SK-N-SH (cell line): Measurements from ENCODE around the gene PAMR1. TPM values are rescaled to one million over a fixed set of nuclear protein-coding genes. Genes with fewer than 3 reads are reported as not detected.
A peak's percentile ranks its signal among the peaks of the same experiment; 100 is the strongest.

Experiments
- CTCF ChIA-PET: fragments of 300-600, 350-600 bp; formaldehyde crosslinking; extraction: SDS; loops from one replicate; lab custom pipeline; 2021; lab: Yijun Ruan, JAX
- POLR2A ChIA-PET: fragments of 350-600 bp; sonication (Branson Sonifier 250); formaldehyde crosslinking; extraction: SDS; loops from one replicate; lab custom pipeline; 2020; ENCODE audit warnings: antibody characterized with exemption, inconsistent platforms; lab: Yijun Ruan, JAX
- DNase-seq: peaks from one replicate; pipeline ENCODE4 v3.0.0; 2012
- H2AFZ ChIP-seq: fragments of 200-600 bp; sonication (generic); 2 replicates; pipeline ENCODE4 v1.8.1; 2016; ENCODE audit warnings: antibody characterized with exemption, mild to moderate bottlenecking, low read depth
- H3F3A ChIP-seq: fragments of 200-600 bp; sonication (generic); replicated peaks from 2 replicates; pipeline ENCODE3; 2016; ENCODE audit warnings: antibody characterized with exemption, mild to moderate bottlenecking; ENCODE audit not compliant: insufficient read depth
- H3K27ac ChIP-seq, 2 experiments: fragments of 200-500 bp in 1 of 2; fragments of 200-600 bp in 1 of 2; sonication (Bioruptor generic) in 1 of 2; sonication (generic), shearing (Covaris generic) in 1 of 2; 2 replicates each; pipeline versions ENCODE4 v1.5.1 to v1.6.1; 2014 to 2016; ENCODE audit warnings: low read depth in 2 of 2, inconsistent platforms in 1 of 2, low read length in 1 of 2, mild to moderate bottlenecking in 1 of 2, mixed read lengths in 1 of 2
- H3K27me3 ChIP-seq: fragments of 200-600 bp; sonication (generic), shearing (Covaris generic); 2 replicates; pipeline ENCODE4 v1.6.1; 2016; ENCODE audit warnings: mixed run types; ENCODE audit not compliant: insufficient read depth
- H3K36me3 ChIP-seq, 2 experiments: fragments of 200-500 bp in 1 of 2; fragments of 200-600 bp in 1 of 2; sonication (Bioruptor generic) in 1 of 2; sonication (generic) in 1 of 2; replicated peaks in 1 of 2; 2 replicates each; pipeline versions ENCODE3 to v1.5.1; 2014 to 2016; ENCODE audit warnings: low read length in 1 of 2, mild to moderate bottlenecking in 1 of 2; ENCODE audit not compliant: insufficient read depth in 2 of 2, control insufficient read depth in 1 of 2
- H3K4me1 ChIP-seq, 2 experiments: fragments of 200-500 bp in 1 of 2; fragments of 200-600 bp in 1 of 2; sonication (Bioruptor generic) in 1 of 2; sonication (generic), shearing (Covaris generic) in 1 of 2; 2 replicates each; pipeline versions ENCODE4 v1.5.1 to v1.6.1; 2014 to 2016; ENCODE audit warnings: low read depth in 1 of 2, low read length in 1 of 2, mixed run types in 1 of 2; ENCODE audit not compliant: insufficient read depth in 2 of 2, control insufficient read depth in 1 of 2
- H3K4me2 ChIP-seq: fragments of 200-600 bp; sonication (generic), shearing (Covaris generic); 2 replicates; pipeline ENCODE4 v1.6.1; 2017; ENCODE audit warnings: mixed run types
- H3K4me3 ChIP-seq, 2 experiments: fragments of 200-500 bp in 1 of 2; fragments of 200-600 bp in 1 of 2; sonication (Bioruptor generic) in 1 of 2; sonication (generic), shearing (Covaris generic) in 1 of 2; 2 replicates each; pipeline versions ENCODE4 v1.5.1 to v1.8.1; 2014 to 2016; ENCODE audit warnings: low read depth in 2 of 2, inconsistent platforms in 1 of 2, low read length in 1 of 2, mild to moderate bottlenecking in 1 of 2, mixed read lengths in 1 of 2, moderate library complexity in 1 of 2
- H3K79me2 ChIP-seq: fragments of 200-600 bp; sonication (generic); 2 replicates; pipeline ENCODE4 v1.8.1; 2017; ENCODE audit warnings: mild to moderate bottlenecking; ENCODE audit not compliant: insufficient read depth
- H3K9ac ChIP-seq: fragments of 200-600 bp; sonication (generic); 2 replicates; pipeline ENCODE4 v1.6.1; 2017; ENCODE audit warnings: mixed run types
- H3K9me2 ChIP-seq: fragments of 200-600 bp; sonication (generic); 2 replicates; pipeline ENCODE4 v1.6.1; 2017; ENCODE audit warnings: mixed run types
- H3K9me3 ChIP-seq: fragments of 200-600 bp; sonication (generic); 2 replicates; pipeline ENCODE4 v1.6.1; 2017; ENCODE audit warnings: mixed run types, mild to moderate bottlenecking, moderate library complexity
- H4K20me1 ChIP-seq: fragments of 200-600 bp; sonication (generic); 2 replicates; pipeline ENCODE4 v1.6.1; 2017; ENCODE audit warnings: mild to moderate bottlenecking, mixed run types; ENCODE audit not compliant: insufficient read depth
- CHD2 ChIP-seq: fragments of 150-350 bp; IDR thresholded peaks from 2 replicates; pipeline ENCODE4 v1.6.1; 2018; ENCODE audit warnings: low read length; ENCODE audit not compliant: partially characterized antibody
- EZH2phosphoT487 ChIP-seq: fragments of 200-600 bp; sonication (generic); IDR thresholded peaks from 2 replicates; pipeline ENCODE4 v1.6.1; 2017; ENCODE audit warnings: low read depth, mixed run types, mild to moderate bottlenecking, antibody characterized with exemption, moderate library complexity, borderline replicate concordance
- FOSL2 ChIP-seq: IDR thresholded peaks from 2 replicates; pipeline ENCODE4 v1.4.0; 2012; ENCODE audit warnings: low read depth, mild to moderate bottlenecking, moderate library complexity, borderline replicate concordance
- FOXJ3 ChIP-seq: sonication (generic); formaldehyde crosslinking; IDR thresholded peaks from 2 replicates; pipeline ENCODE4 v1.5.1; 2020; ENCODE audit warnings: mild to moderate bottlenecking, missing genetic modification reagents
- POLR2AphosphoS5 ChIP-seq: IDR thresholded peaks from 2 replicates; pipeline ENCODE4 v1.6.1; 2012; ENCODE audit warnings: low read depth, low read length
- RXRA ChIP-seq: IDR thresholded peaks from 2 replicates; pipeline ENCODE4 v1.4.0; 2012; ENCODE audit warnings: low read depth, mild to moderate bottlenecking, borderline replicate concordance
- SMC3 ChIP-seq: IDR thresholded peaks from 2 replicates; pipeline ENCODE4 v1.6.1; 2012; ENCODE audit warnings: low read depth, low read length, improper control_type of control experiment
- TAF1 ChIP-seq: IDR thresholded peaks from 2 replicates; pipeline ENCODE4 v1.6.1; 2012; ENCODE audit warnings: low read depth, mild to moderate bottlenecking, low read length, moderate library complexity, borderline replicate concordance
- USF1 ChIP-seq: IDR thresholded peaks from 2 replicates; pipeline ENCODE4 v1.4.0; 2012; ENCODE audit warnings: low read depth, borderline replicate concordance
- YY1 ChIP-seq: IDR thresholded peaks from 2 replicates; pipeline ENCODE4 v1.4.0; 2012; ENCODE audit warnings: low read depth, mild to moderate bottlenecking
- WGBS: methylation state at CpG from one replicate; pipeline ENCODE4 v1.1.6; 2017; ENCODE audit warnings: low lambda C conversion rate; 5-methylcytosine and 5-hydroxymethylcytosine counted together
- polyA plus RNA-seq, 3 experiments: library from polyadenylated mRNA; depleted of rRNA; stranded (reverse); fragments of >200 nt; gene quantifications; 2 replicates each; pipeline ENCODE4 v1.2.3, GENCODE V29; 2012

Gene PAMR1
- polyA plus RNA-seq, 1 of the 3 experiments (the other 2 are of a cell fraction): 0.31 TPM

- TF ChIP-seq FOSL2 (no peak), SMC3 (no peak), CHD2 (no peak), RXRA (no peak), FOXJ3 (CRISPR knock-in tag) (no peak), YY1 (no peak), EZH2phosphoT487 (no peak), POLR2AphosphoS5 (no peak), USF1 (no peak)
- TF ChIP-seq, all 33 proteins: peak for 0
- ChIA-PET POLR2A (no interaction called here), CTCF (interaction anchor here (0.6 to 2.0 kb wide), 6 partner anchors 9 to 377 kb away, joined by 3 to 6 read pairs (median 3); no protein-coding TSS in a partner anchor)
- no peaks in the 10 kb centered on the region for H3K9me3 ChIP-seq
- H4K20me1 ChIP-seq: no peaks in the 10 kb centered on the region
- H3K9me2 ChIP-seq: no peaks in the 10 kb centered on the region
- H3F3A ChIP-seq: peaks cover 4% of the 10 kb centered on the region
- WGBS: 0% methylated on average over 12 of the region's 71 CpGs
- no peak within 1 kb of the TSS for H3K27ac ChIP-seq
- H3K27me3 ChIP-seq: peaks cover 95% of the 10 kb centered on the region
- peaks cover 0 to 8% of the 10 kb centered on the region in 2 experiments; a peak in 1 of 4 replicates for H3K4me1 ChIP-seq
- no peaks in the 10 kb centered on the region for H3K36me3 ChIP-seq
- peak within 1 kb of the TSS; percentile 47 to 58 for H3K4me3 ChIP-seq
- no peaks in the 10 kb centered on the region for H3K79me2 ChIP-seq
- H3K9ac ChIP-seq: no peak within 1 kb of the TSS
- peak within 1 kb of the TSS; percentile 47; the same call in 1 of the 2 replicates for H2AFZ ChIP-seq
- peak; percentile 78 for DNase-seq
- H3K4me2 ChIP-seq: peak within 1 kb of the TSS; percentile 89
These were observed 106.1 kb downstream of the PAMR1 start, which contains the start of gene SLC1A2 for GRCh38 chr11:35419184-35419829. SLC1A2 (minus strand) TSS chr11:35419558; CDS start chr11:35418966, 592 bp downstream.

- Histone ChIP-seq H3K4me2 (peak overlapping the region; percentile 89), H3F3A (no peaks in the 10 kb centered on the region), H4K20me1 (no peaks in the 10 kb centered on the region), H3K9ac (no peak overlapping the region)
- TF ChIP-seq EZH2phosphoT487: peak; percentile 93; the same call in 1 of the 2 replicates
- TF ChIP-seq TAF1: no peak
- TF ChIP-seq, all 33 proteins: peak for 1
- 22% methylated on average over 45 of the region's 69 CpGs for WGBS
- Histone ChIP-seq H2AFZ (no peak overlapping the region), H3K27ac (no peak overlapping the region), H3K9me2 (no peaks in the 10 kb centered on the region), H3K27me3 (peaks cover 89% of the 10 kb centered on the region), H3K4me3 (peak overlapping the region; percentile 47 to 58; a peak in 3 of 4 replicates), H3K79me2 (no peaks in the 10 kb centered on the region), H3K4me1 (peaks cover 0 to 8% of the 10 kb centered on the region in 2 experiments; a peak in 1 of 4 replicates), H3K36me3 (no peaks in the 10 kb centered on the region), H3K9me3 (no peaks in the 10 kb centered on the region)
- ChIA-PET CTCF (interaction anchor here (0.9 to 2.0 kb wide), 4 partner anchors 8 to 376 kb away, joined by 3 to 6 read pairs (median 4); no protein-coding TSS in a partner anchor), POLR2A (no interaction called here)
- peak; percentile 70 for DNase-seq
These were observed 106.9 kb downstream of the PAMR1 start for GRCh38 chr11:35418282-35419183.
